Motor neuron (in vitro differentiated cells): ENCODE results near the gene KCNC1. TPM values are rescaled to one million over a fixed set of nuclear protein-coding genes. Genes with fewer than 3 reads are reported as not detected.

Experiments used
- ATAC-seq, 8 experiments: fragments of 200-7000 bp; cut with Tn5 transposase; replicated peaks in 6 of 8; 2 replicates each; pipeline ENCODE4 v1.8.0; 2021; ENCODE audit warnings: mild to moderate bottlenecking in 8 of 8, moderate library complexity in 8 of 8
- H3K27ac ChIP-seq, 2 donors: fragments of 250-450 bp; sonication (Bioruptor Pico); 2 replicates each; pipeline ENCODE4 v1.9.0; 2021; ENCODE audit warnings: antibody characterized with exemption in 2 of 2, mild to moderate bottlenecking in 2 of 2, moderate library complexity in 1 of 2
- H3K4me1 ChIP-seq, 2 donors: fragments of 250-450 bp; sonication (Bioruptor Pico); replicated peaks in 1 of 2; 2 replicates each; pipeline ENCODE4 v1.6.1; 2021; ENCODE audit warnings: antibody characterized with exemption in 2 of 2, mild to moderate bottlenecking in 2 of 2, moderate library complexity in 1 of 2
- H3K4me3 ChIP-seq, 5 donors: fragments of 250-450 bp; sonication (Bioruptor Pico); 2 replicates each; pipeline ENCODE4 v1.9.0; 2021; ENCODE audit warnings: antibody characterized with exemption in 5 of 5, mild to moderate bottlenecking in 5 of 5, moderate library complexity in 4 of 5
- WGBS, 10 experiments: fragments of 450-650 bp; shearing (Covaris generic); methylation state at CpG; one replicate each; pipeline ENCODE4 v1.0.0; 2022; 5-methylcytosine and 5-hydroxymethylcytosine counted together
- in situ Hi-C, 9 experiments: fragments of 400-800 bp; cut with MboI; loops; one replicate each; pipeline ENCODE4 v1.15.0; 2021; ENCODE audit warnings: low sequenced_read_pairs in 9 of 9, low pct_unique_long_range_greater_than_20kb in 2 of 9; ENCODE audit not compliant: unreplicated experiment in 9 of 9
- total RNA-seq, 8 experiments: library from RNA; unstranded; fragments of 300-600 nt; gene quantifications; 2 replicates each; pipeline versions ENCODE4 v1.2.3 to v1.2.4, GENCODE V29; 2022

The KCNC1 gene
- total RNA-seq, 8 experiments from 2014 or later, result 1.5 to 12.5 (median 6.2) TPM

GRCh38 chr11:17734986-17735817 lies 621 bp downstream of the KCNC1 start:
- in situ Hi-C loops, result loop anchor here in 6 of 9 experiments (10.0 to 25.0 kb wide), 2 partner anchors 240 to 252 kb away; no protein-coding TSS in a partner anchor
- Histone ChIP-seq H3K27ac (peak overlapping the region; percentile 47 to 55), H3K4me1 (peaks cover 22 to 27% of the 10 kb centered on the region in 2 donors), H3K4me3 (peak overlapping the region; percentile 59 to 87 (median 66))
- ATAC-seq, result peak; percentile 29 to 86 (median 54)
- WGBS, 10 experiments, result no CpG with 5 or more reads among the region's 73 CpGs

GRCh38 chr11:17735818-17736578 lies 1.4 kb downstream of the KCNC1 start:
- 0 to 43% (median 20%) methylated on average over 2 to 9 of the region's 102 CpGs; no CpG with 5 or more reads in 7 of the 10 experiments for WGBS, 10 experiments
- Histone ChIP-seq H3K4me1 (peaks cover 22 to 27% of the 10 kb centered on the region in 2 donors), H3K27ac (no peak overlapping the region), H3K4me3 (peak overlapping the region; percentile 59 to 87 (median 66))
- ATAC-seq, result peak in 3 of 8 experiments; percentile 1 to 5 (median 4)
- in situ Hi-C loops, result loop anchor here in 6 of 9 experiments (10.0 to 25.0 kb wide), 2 partner anchors 239 to 251 kb away; no protein-coding TSS in a partner anchor

- no peak for ATAC-seq
- 12 to 100% (median 45%) methylated on average over 2 to 12 of the region's 12 CpGs; no CpG with 5 or more reads in 6 of the 10 experiments for WGBS, 10 experiments
- in situ Hi-C loops, result loop anchor here in 6 of 9 experiments (10.0 to 25.0 kb wide), 2 partner anchors 238 to 251 kb away; no protein-coding TSS in a partner anchor
- Histone ChIP-seq H3K27ac (no peak overlapping the region), H3K4me1 (peaks cover 22 to 27% of the 10 kb centered on the region in 2 donors), H3K4me3 (peak overlapping the region; percentile 59 to 87 (median 66))
Measured at GRCh38 chr11:17736579-17736893, 2.0 kb downstream of the KCNC1 start.

- in situ Hi-C loops, result loop anchor here in 6 of 9 experiments (10.0 to 25.0 kb wide), 2 partner anchors 238 to 250 kb away; no protein-coding TSS in a partner anchor
- no peak for ATAC-seq
Measured at GRCh38 chr11:17736930-17737817, 2.6 kb downstream of the KCNC1 start.

GRCh38 chr11:17738151-17738973 lies 3.8 kb downstream of the KCNC1 start:
- Histone ChIP-seq H3K4me1 (peaks cover 22 to 27% of the 10 kb centered on the region in 2 donors), H3K27ac (peak overlapping the region in 1 of 2 donors; percentile 25), H3K4me3 (peak overlapping the region; percentile 59 to 87 (median 66))
- ATAC-seq, result no peak
- WGBS, 10 experiments, result 15 to 53% (median 28%) methylated on average over 4 to 8 of the region's 10 CpGs; no CpG with 5 or more reads in 5 of the 10 experiments
- in situ Hi-C loops, result loop anchor here in 6 of 9 experiments (10.0 to 25.0 kb wide), 2 partner anchors 236 to 249 kb away; no protein-coding TSS in a partner anchor

More at GRCh38 chr11:17736930-17737817, 2.6 kb downstream of the KCNC1 start:
- H3K4me1 ChIP-seq, result peaks cover 22 to 27% of the 10 kb centered on the region in 2 donors
- peak overlapping the region; percentile 59 to 87 (median 66) for H3K4me3 ChIP-seq
- 17 to 88% (median 60%) methylated on average over 1 to 7 of the region's 15 CpGs; no CpG with 5 or more reads in 3 of the 10 experiments for WGBS, 10 experiments
- no peak overlapping the region for H3K27ac ChIP-seq

- H3K4me1 ChIP-seq, result peaks cover 23 to 27% of the 10 kb centered on the region in 2 donors
- peak in 1 of 8 experiments; percentile 2 for ATAC-seq
- H3K4me3 ChIP-seq, result peak overlapping the region in 1 of 5 donors; percentile 62
- in situ Hi-C loops, result loop anchor here in 6 of 9 experiments (10.0 to 25.0 kb wide), 2 partner anchors 235 to 247 kb away; no protein-coding TSS in a partner anchor
- 20% methylated on average over 1 of the region's 6 CpGs; no CpG with 5 or more reads in 8 of the 10 experiments for WGBS, 10 experiments
- H3K27ac ChIP-seq, result no peak overlapping the region
Measured at GRCh38 chr11:17739945-17740338, 5.4 kb downstream of the KCNC1 start.

- in situ Hi-C loops, result loop anchor here in 2 of 9 experiments (25.0 kb wide), 1 partner anchor 247 kb away; no protein-coding TSS in a partner anchor
- no peak for ATAC-seq
- H3K4me3 ChIP-seq, result no peak overlapping the region
- H3K4me1 ChIP-seq, result peaks cover 23 to 27% of the 10 kb centered on the region in 2 donors
- 79 to 84% (median 83%) methylated on average over 4 to 6 of the region's 7 CpGs; no CpG with 5 or more reads in 7 of the 10 experiments for WGBS, 10 experiments
- no peak overlapping the region for H3K27ac ChIP-seq
Measured at GRCh38 chr11:17740649-17741235, 6.2 kb downstream of the KCNC1 start.

- no peak for ATAC-seq
- peaks cover 16 to 27% of the 10 kb centered on the region in 2 donors for H3K4me1 ChIP-seq
- no peak overlapping the region for H3K4me3 ChIP-seq
- no peak overlapping the region for H3K27ac ChIP-seq
- 60 to 100% (median 96%) methylated on average over 1 to 6 of the region's 10 CpGs; no CpG with 5 or more reads in 6 of the 10 experiments for WGBS, 10 experiments
- in situ Hi-C loops, result loop anchor here in 2 of 9 experiments (25.0 kb wide), 1 partner anchor 246 kb away; no protein-coding TSS in a partner anchor
Measured at GRCh38 chr11:17741487-17741886, 6.9 kb downstream of the KCNC1 start.

- in situ Hi-C loops, result loop anchor here in 2 of 9 experiments (25.0 kb wide), 1 partner anchor 245 kb away; no protein-coding TSS in a partner anchor
- WGBS, 10 experiments, result 80% methylated on average over 1 of the region's 5 CpGs; no CpG with 5 or more reads in 9 of the 10 experiments
- Histone ChIP-seq H3K4me3 (no peak overlapping the region), H3K4me1 (peaks cover 16 to 22% of the 10 kb centered on the region in 2 donors), H3K27ac (no peak overlapping the region)
- ATAC-seq, result no peak
Measured at GRCh38 chr11:17742019-17742418, 7.4 kb downstream of the KCNC1 start.

- ATAC-seq, result no peak
- in situ Hi-C loops, result loop anchor here in 2 of 9 experiments (25.0 kb wide), 1 partner anchor 244 kb away; no protein-coding TSS in a partner anchor
- 91 to 100% (median 100%) methylated on average over 1 to 7 of the region's 13 CpGs; no CpG with 5 or more reads in 1 of the 10 experiments for whole genome bisulfite sequencing, 10 experiments
- no peak overlapping the region for H3K4me3 ChIP-seq
- no peak overlapping the region for H3K27ac ChIP-seq
- H3K4me1 ChIP-seq, result peaks cover 8 to 10% of the 10 kb centered on the region in 2 donors
Measured at GRCh38 chr11:17743026-17743807, 8.6 kb downstream of the KCNC1 start.
